A673 (cell line): ENCODE measurements around the gene MSRB2. TPM values are rescaled to one million over a fixed set of nuclear protein-coding genes. Genes with fewer than 3 reads are reported as not detected.

Experiments used
- Bru-seq: library from RNA; stranded (reverse); fragments of 400-500 nt; gene quantifications from one replicate; lab custom pipeline; 2021; lab: Mats Ljungman, UMichigan
- BruChase-seq, 2 experiments: library from RNA; stranded (reverse); fragments of 400-500 nt; gene quantifications; one replicate each; lab custom pipeline; 2021; lab: Mats Ljungman, UMichigan
- BruUV-seq: library from RNA; stranded (reverse); fragments of 400-500 nt; replicated peaks from 2 replicates; lab custom pipeline; 2021; lab: Mats Ljungman, UMichigan
- CTCF ChIA-PET: fragments of 300-600 bp; sonication (Branson Sonifier 250); formaldehyde crosslinking; loops from one replicate; lab custom pipeline; 2022; ENCODE audit warnings: antibody characterized with exemption; lab: Charles Lee
- POLR2A ChIA-PET: fragments of 300-600 bp; sonication (Branson Sonifier 250); formaldehyde crosslinking; loops from one replicate; lab custom pipeline; 2022; ENCODE audit warnings: antibody characterized with exemption; ENCODE audit not compliant: low non-redundant PET; lab: Charles Lee
- DNase-seq: peaks from one replicate; pipeline ENCODE4 v3.0.0-alpha.2; 2015; ENCODE audit warnings: low spot score
- H3K27ac ChIP-seq: fragments of 200-600 bp; sonication (generic); 2 replicates; pipeline ENCODE4 v1.5.1; 2016; ENCODE audit warnings: mixed run types, low read depth, mild to moderate bottlenecking, mixed read lengths, antibody characterized with exemption, low read length; ENCODE audit not compliant: poor library complexity, severe bottlenecking
- H3K27me3 ChIP-seq: fragments of 200-600 bp; sonication (generic); replicated peaks from 2 replicates; pipeline ENCODE4 v1.6.1; 2017; ENCODE audit warnings: mixed run types, low read depth, mild to moderate bottlenecking, mixed read lengths, antibody characterized with exemption, low read length; ENCODE audit not compliant: insufficient read depth, poor library complexity
- H3K36me3 ChIP-seq: fragments of 200-600 bp; sonication (generic); 2 replicates; pipeline ENCODE4 v1.6.1; 2016; ENCODE audit warnings: mixed run types, mild to moderate bottlenecking, mixed read lengths, antibody characterized with exemption, low read length; ENCODE audit not compliant: insufficient read depth, poor library complexity, severe bottlenecking
- H3K4me1 ChIP-seq: fragments of 200-600 bp; sonication (generic); 2 replicates; pipeline ENCODE4 v1.6.1; 2017; ENCODE audit warnings: mixed run types, mild to moderate bottlenecking, mixed read lengths, antibody characterized with exemption, low read length; ENCODE audit not compliant: insufficient read depth, poor library complexity, severe bottlenecking
- H3K4me3 ChIP-seq: fragments of 200-600 bp; sonication (generic); 2 replicates; pipeline ENCODE4 v1.5.1; 2016; ENCODE audit warnings: low read depth, mixed run types, mild to moderate bottlenecking, mixed read lengths, low read length; ENCODE audit not compliant: poor library complexity, severe bottlenecking
- H3K9me3 ChIP-seq: fragments of 200-600 bp; sonication (generic); 2 replicates; pipeline ENCODE4 v1.6.1; 2016; ENCODE audit warnings: mixed run types, low read depth, mild to moderate bottlenecking, mixed read lengths, antibody characterized with exemption, low read length; ENCODE audit not compliant: poor library complexity, severe bottlenecking
- CTCF ChIP-seq: fragments of 300-800, 200-600 bp; sonication (generic); conservative IDR thresholded peaks from 2 replicates; pipeline ENCODE4 v1.5.1; 2017; ENCODE audit warnings: low read depth, mild to moderate bottlenecking, antibody characterized with exemption, low read length, moderate library complexity, mixed read lengths
- EZH2 ChIP-seq: fragments of 200-600 bp; sonication (generic); IDR thresholded peaks from 2 replicates; pipeline ENCODE4 v1.6.1; 2017; ENCODE audit warnings: borderline replicate concordance, low read depth, mild to moderate bottlenecking, mixed read lengths, antibody characterized with exemption, low read length; ENCODE audit not compliant: poor library complexity, severe bottlenecking
- intact Hi-C: fragments of 100-400 bp; cut with micrococcal nuclease; formaldehyde crosslinking; loops from one replicate; pipeline ENCODE4 v1.10.0; 2022; ENCODE audit not compliant: unreplicated experiment
- long read RNA-seq: library from polyadenylated mRNA; stranded (forward); transcript quantifications from one replicate; pipeline ENCODE4 v2.0.0, GENCODE V29; 2022
- total RNA-seq: library from RNA; stranded (reverse); gene quantifications from 2 replicates; pipeline ENCODE4 v1.2.3, GENCODE V29; 2021

Gene MSRB2
- total RNA-seq: 6.4 and 9.1 TPM in 2 replicates
- Bru-seq, nascent RNA: percentile 49 among the genes with signal in this experiment
- percentile 40 among the genes with signal in this experiment for BruChase-seq, experiment 1, labeled RNA remaining after a 2-hour chase
- percentile 34 among the genes with signal in this experiment for BruChase-seq, experiment 2, labeled RNA remaining after a 6-hour chase
- long read RNA-seq, transcript MSRB2-201 (5 exons, 1,803 nt): major isoform, 10 of 11 reads
- long read RNA-seq, partial matches to known transcripts: 0 of 11 reads
- long read RNA-seq, other reads (novel, unspliced or antisense): 1 of 11 reads

GRCh38 chr10:23095404-23095965 lies at the start of gene MSRB2:
MSRB2 (plus strand) TSS chr10:23095579; CDS start chr10:23095609, 30 bp downstream.
- CTCF ChIA-PET: no interaction called here
- TF ChIP-seq EZH2: no peak
- no peak for TF ChIP-seq CTCF
- Histone ChIP-seq H3K4me1 (peaks cover 15% of the 10 kb centered on the region), H3K36me3 (peaks cover 9% of the 10 kb centered on the region), H3K4me3 (peak within 1 kb of the TSS; percentile 78), H3K27ac (peak within 1 kb of the TSS; percentile 81), H3K27me3 (no peaks in the 10 kb centered on the region), H3K9me3 (peaks cover 19% of the 10 kb centered on the region)
- intact Hi-C loops: no loop called here
- no TSS peak for BruUV-seq
- peak; percentile 96 for DNase-seq
- POLR2A ChIA-PET: no interaction called here

- CTCF ChIA-PET: interaction anchor here (0.9 kb wide), 1 partner anchor 1465 kb away, joined by 8 read pairs; no protein-coding TSS in a partner anchor
- H3K27me3 ChIP-seq: no peaks in the 10 kb centered on the region
- H3K27ac ChIP-seq: no peak overlapping the region
- H3K36me3 ChIP-seq: no peaks in the 10 kb centered on the region
- intact Hi-C loops: no loop called here
- POLR2A ChIA-PET: no interaction called here
- no peaks in the 10 kb centered on the region for H3K4me1 ChIP-seq
- no peak for DNase-seq
- H3K4me3 ChIP-seq: no peak overlapping the region
- H3K9me3 ChIP-seq: no peaks in the 10 kb centered on the region
- no peak for TF ChIP-seq EZH2
- TF ChIP-seq CTCF: no peak
- no TSS peak for BruUV-seq
Observed at GRCh38 chr10:23046027-23046426, 49.4 kb upstream of the MSRB2 start.

GRCh38 chr10:23047201-23048050 lies 48.0 kb upstream of the MSRB2 start:
- Histone ChIP-seq H3K27ac (no peak overlapping the region), H3K27me3 (no peaks in the 10 kb centered on the region), H3K4me1 (peaks cover 3% of the 10 kb centered on the region), H3K9me3 (no peaks in the 10 kb centered on the region), H3K4me3 (no peak overlapping the region), H3K36me3 (no peaks in the 10 kb centered on the region)
- BruUV-seq: no TSS peak
- ChIA-PET POLR2A (no interaction called here), CTCF (no interaction called here)
- TF ChIP-seq CTCF (no peak), EZH2 (no peak)
- intact Hi-C loops: no loop called here
- no peak for DNase-seq
